DOHH2 (cell line): ENCODE measurements around the gene ZNF260.

Experiments used
- H3F3A ChIP-seq: fragments of 200-600 bp; sonication (generic), shearing (Covaris generic); 2 replicates; pipeline ENCODE4 v1.6.0; 2016; ENCODE audit warnings: antibody characterized with exemption, mild to moderate bottlenecking; ENCODE audit not compliant: control insufficient read depth, insufficient read depth
- H3K27ac ChIP-seq: fragments of 200-600 bp; sonication (generic); 2 replicates; pipeline ENCODE4 v1.5.1; 2014; ENCODE audit warnings: low read depth, mild to moderate bottlenecking, low read length, moderate library complexity
- H3K27me3 ChIP-seq: fragments of 200-600 bp; sonication (generic); 2 replicates; pipeline ENCODE4 v1.6.1; 2014; ENCODE audit warnings: mild to moderate bottlenecking, low read length, mixed read lengths; ENCODE audit not compliant: control insufficient read depth
- H3K36me3 ChIP-seq: fragments of 200-600 bp; sonication (generic); 2 replicates; pipeline ENCODE4 v1.6.1; 2014; ENCODE audit warnings: mild to moderate bottlenecking, low read length, moderate library complexity, mixed read lengths; ENCODE audit not compliant: control insufficient read depth
- H3K4me1 ChIP-seq: fragments of 200-600 bp; sonication (generic); 2 replicates; pipeline ENCODE4 v1.6.1; 2014; ENCODE audit warnings: mild to moderate bottlenecking, low read length, mixed read lengths; ENCODE audit not compliant: control insufficient read depth
- H3K4me2 ChIP-seq: fragments of 200-600 bp; sonication (generic); 2 replicates; pipeline ENCODE4 v1.6.0; 2014; ENCODE audit warnings: mild to moderate bottlenecking, low read length, moderate library complexity
- H3K4me3 ChIP-seq: fragments of 200-600 bp; sonication (generic); 2 replicates; pipeline ENCODE4 v1.5.1; 2014; ENCODE audit warnings: mild to moderate bottlenecking, low read length, mixed read lengths
- H3K79me2 ChIP-seq: fragments of 200-600 bp; sonication (generic); 2 replicates; pipeline ENCODE4 v1.6.1; 2014; ENCODE audit warnings: mild to moderate bottlenecking, low read length, mixed read lengths; ENCODE audit not compliant: control insufficient read depth
- H3K9me2 ChIP-seq: fragments of 200-600 bp; sonication (generic); replicated peaks from 2 replicates; pipeline ENCODE4 v1.6.1; 2014; ENCODE audit warnings: mild to moderate bottlenecking, low read length, mixed read lengths; ENCODE audit not compliant: control insufficient read depth
- H3K9me3 ChIP-seq: fragments of 200-600 bp; sonication (generic); 2 replicates; pipeline ENCODE4 v1.6.1; 2014; ENCODE audit warnings: antibody characterized with exemption, low read length, mixed read lengths; ENCODE audit not compliant: control insufficient read depth, insufficient read depth
- H4K20me1 ChIP-seq: fragments of 200-600 bp; sonication (generic); 2 replicates; pipeline ENCODE4 v1.6.0; 2014; ENCODE audit warnings: low read depth, mild to moderate bottlenecking, antibody characterized with exemption, low read length, moderate library complexity; ENCODE audit not compliant: control insufficient read depth, insufficient read depth
- CTCF ChIP-seq: fragments of 200-600 bp; sonication (generic); IDR thresholded peaks from one replicate; pipeline ENCODE4 v1.5.1; 2014; ENCODE audit warnings: antibody characterized with exemption, mild to moderate bottlenecking, low read depth, low read length; ENCODE audit not compliant: poor library complexity, severe bottlenecking
- EZH2phosphoT487 ChIP-seq: fragments of 200-600 bp; sonication (generic); IDR thresholded peaks from 2 replicates; pipeline ENCODE4 v1.6.1; 2017; ENCODE audit warnings: borderline replicate concordance, mild to moderate bottlenecking, antibody characterized with exemption, low read length, moderate library complexity, mixed read lengths

The ZNF260 gene

GRCh38 chr19:36489920-36490415 lies 38.1 kb downstream of the ZNF260 start:
- H3K27ac ChIP-seq, result peak overlapping the region; percentile 74
- no peaks in the 10 kb centered on the region; the same call in 1 of the 2 replicates for H3K36me3 ChIP-seq
- H4K20me1 ChIP-seq, result no peaks in the 10 kb centered on the region
- no peaks in the 10 kb centered on the region for H3K27me3 ChIP-seq
- peak overlapping the region; percentile 86 for H3K4me2 ChIP-seq
- H3K4me1 ChIP-seq, result peaks cover 22% of the 10 kb centered on the region
- H3K79me2 ChIP-seq, result peaks cover 5% of the 10 kb centered on the region; the same call in 1 of the 2 replicates
- peaks cover 11% of the 10 kb centered on the region for H3K9me3 ChIP-seq
- no peaks in the 10 kb centered on the region for H3K9me2 ChIP-seq
- TF ChIP-seq EZH2phosphoT487, result no peak
- TF ChIP-seq CTCF, result no peak
- peak overlapping the region; percentile 99 for H3K4me3 ChIP-seq
- H3F3A ChIP-seq, result no peaks in the 10 kb centered on the region

GRCh38 chr19:36489118-36489919 lies 38.8 kb downstream of the ZNF260 start, which contains the start of gene ZNF566:
ZNF566 (minus strand) TSS chr19:36489561; CDS start chr19:36476557, 13,004 bp downstream.
- peak within 1 kb of the TSS; percentile 99 for H3K4me3 ChIP-seq
- H3K9me2 ChIP-seq, result no peaks in the 10 kb centered on the region
- H3K27ac ChIP-seq, result peak within 1 kb of the TSS; percentile 74
- TF ChIP-seq CTCF, result peak; percentile 0
- TF ChIP-seq EZH2phosphoT487, result no peak
- H3F3A ChIP-seq, result no peaks in the 10 kb centered on the region
- peaks cover 14% of the 10 kb centered on the region for H3K9me3 ChIP-seq
- H3K4me1 ChIP-seq, result peaks cover 22% of the 10 kb centered on the region
- H3K79me2 ChIP-seq, result peaks cover 5% of the 10 kb centered on the region; the same call in 1 of the 2 replicates
- no peaks in the 10 kb centered on the region for H4K20me1 ChIP-seq
- no peaks in the 10 kb centered on the region for H3K27me3 ChIP-seq
- H3K4me2 ChIP-seq, result peak within 1 kb of the TSS; percentile 86
- no peaks in the 10 kb centered on the region; the same call in 1 of the 2 replicates for H3K36me3 ChIP-seq

- Histone ChIP-seq H3K79me2 (peaks cover 5% of the 10 kb centered on the region; the same call in 1 of the 2 replicates), H4K20me1 (no peaks in the 10 kb centered on the region), H3K27me3 (no peaks in the 10 kb centered on the region), H3K4me2 (peak overlapping the region; percentile 86), H3K9me2 (no peaks in the 10 kb centered on the region), H3K9me3 (peaks cover 11% of the 10 kb centered on the region), H3K27ac (peak overlapping the region; percentile 74), H3K36me3 (no peaks in the 10 kb centered on the region; the same call in 1 of the 2 replicates), H3K4me1 (peaks cover 22% of the 10 kb centered on the region), H3F3A (no peaks in the 10 kb centered on the region), H3K4me3 (peak overlapping the region; percentile 99)
- TF ChIP-seq EZH2phosphoT487 (no peak), CTCF (peak; percentile 34)
Measured at GRCh38 chr19:36488846-36489117, 39.3 kb downstream of the ZNF260 start.
